GM19397 (cell line): ENCODE measurements around the gene LRRC71.

Experiments used
- ATAC-seq: cut with Tn5 transposase; IDR thresholded peaks from one replicate; pipeline ENCODE4 v1.9.1; 2021; ENCODE audit warnings: mild to moderate bottlenecking, moderate library complexity; ENCODE audit not compliant: unreplicated experiment

LRRC71 gene

GRCh38 chr1:156945881-156946661, 25.6 kb downstream of the LRRC71 start:
- ATAC-seq = no peak

- ATAC-seq = no peak
These were observed 26.7 kb downstream of the LRRC71 start for GRCh38 chr1:156947127-156947526.

- no peak for ATAC-seq
These were observed 27.5 kb downstream of the LRRC71 start for GRCh38 chr1:156947818-156948525.

GRCh38 chr1:156948708-156949107, 28.3 kb downstream of the LRRC71 start:
- ATAC-seq = no peak

- ATAC-seq = no peak
These were observed 28.7 kb downstream of the LRRC71 start for GRCh38 chr1:156949127-156949526.

GRCh38 chr1:156951371-156951770, 30.9 kb downstream of the LRRC71 start:
- no peak for ATAC-seq

- no peak for ATAC-seq
These were observed 33.1 kb downstream of the LRRC71 start for GRCh38 chr1:156953571-156953970.

GRCh38 chr1:156956333-156956732, 35.9 kb downstream of the LRRC71 start:
- ATAC-seq = no peak

GRCh38 chr1:156957634-156958033, 37.2 kb downstream of the LRRC71 start:
- ATAC-seq = no peak

- no peak for ATAC-seq
These were observed 37.8 kb downstream of the LRRC71 start for GRCh38 chr1:156958247-156958714.

GRCh38 chr1:156959414-156959813, 39.0 kb downstream of the LRRC71 start:
- no peak for ATAC-seq

- no peak for ATAC-seq
These were observed 39.5 kb downstream of the LRRC71 start for GRCh38 chr1:156959925-156960324.

GRCh38 chr1:156961709-156962108, 41.3 kb downstream of the LRRC71 start:
- ATAC-seq = no peak

GRCh38 chr1:156963621-156964020, 43.2 kb downstream of the LRRC71 start:
- ATAC-seq = no peak

GRCh38 chr1:156964441-156964840, 44.0 kb downstream of the LRRC71 start:
- no peak for ATAC-seq

- ATAC-seq = no peak
These were observed 49.1 kb downstream of the LRRC71 start for GRCh38 chr1:156969496-156969895.

GRCh38 chr1:156970017-156970416, 49.6 kb downstream of the LRRC71 start:
- ATAC-seq = no peak

GRCh38 chr1:156973417-156973816, 53.0 kb downstream of the LRRC71 start:
- no peak for ATAC-seq

- ATAC-seq = no peak
These were observed 54.7 kb downstream of the LRRC71 start for GRCh38 chr1:156975084-156975483.

GRCh38 chr1:156980551-156980950, 60.1 kb downstream of the LRRC71 start:
- no peak for ATAC-seq
